Activated CD4-positive, alpha-beta T cell treated with anti-CD3 and anti-CD28 coated beads, Interleukin-2, amount 50 U/mL, for 4 hours (primary cell): ENCODE results near the gene SLN.

Experiments
- DNase-seq, 2 experiments: peaks; one replicate each; pipeline ENCODE4 v3.0.0-alpha.2; 2020

Gene SLN

DNA sequence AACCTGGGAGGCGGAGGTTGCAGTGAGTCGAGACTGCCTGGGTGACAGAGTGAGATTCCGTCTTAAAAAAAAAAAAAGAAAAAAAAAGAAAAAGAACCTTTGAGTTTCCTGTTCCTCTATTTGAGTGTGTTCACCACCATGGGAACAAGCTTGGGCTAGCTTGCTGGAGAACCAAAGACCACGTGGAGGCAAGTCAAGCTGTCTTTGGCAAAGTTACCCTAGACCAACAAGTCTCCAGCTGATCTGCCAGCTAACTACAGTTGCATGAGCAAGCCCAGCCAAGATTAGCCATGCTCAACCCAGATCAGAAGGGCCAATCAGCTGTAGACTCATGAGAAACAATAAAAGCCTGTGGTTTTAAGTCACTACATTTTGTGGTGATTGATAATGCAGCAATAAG, 29.7 kb downstream of the SLN start:
- DNase-seq: no peak

DNA sequence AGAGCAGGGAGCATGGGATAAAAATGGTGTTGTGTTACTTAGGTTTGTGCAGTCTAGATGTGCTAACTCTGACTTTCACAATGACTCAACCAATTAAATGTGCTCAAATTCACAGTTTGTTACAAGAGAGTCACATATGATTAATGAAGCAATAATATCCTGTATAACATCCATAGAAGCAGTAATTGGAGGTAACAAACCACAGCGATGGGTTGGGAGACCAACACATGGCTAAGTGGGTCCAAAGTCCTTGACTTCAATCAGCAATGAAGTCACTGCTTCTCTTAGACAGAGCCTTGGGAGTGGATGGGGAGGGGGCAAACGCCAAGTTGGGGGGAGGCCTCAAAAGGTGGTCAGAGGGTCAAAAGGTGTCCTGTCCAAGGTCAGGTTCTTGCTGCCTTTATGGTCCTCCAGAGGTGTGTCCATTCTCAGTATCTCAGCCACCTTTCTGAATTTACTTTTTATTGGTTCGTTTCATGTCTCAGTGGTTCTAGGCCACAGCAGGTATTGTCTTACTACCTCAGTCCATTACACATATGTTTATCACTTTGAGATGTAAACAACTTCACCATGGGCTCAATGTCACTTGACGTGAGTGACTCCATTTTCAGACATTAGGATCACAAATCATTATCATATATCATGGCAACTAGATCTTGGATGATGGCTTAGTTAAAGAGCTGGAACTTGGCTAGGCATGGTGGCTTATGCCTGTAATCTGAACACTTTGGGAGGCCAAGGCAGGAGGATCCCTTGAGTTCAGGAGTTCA, 32.4 kb downstream of the SLN start:
- no peak for DNase-seq

DNA sequence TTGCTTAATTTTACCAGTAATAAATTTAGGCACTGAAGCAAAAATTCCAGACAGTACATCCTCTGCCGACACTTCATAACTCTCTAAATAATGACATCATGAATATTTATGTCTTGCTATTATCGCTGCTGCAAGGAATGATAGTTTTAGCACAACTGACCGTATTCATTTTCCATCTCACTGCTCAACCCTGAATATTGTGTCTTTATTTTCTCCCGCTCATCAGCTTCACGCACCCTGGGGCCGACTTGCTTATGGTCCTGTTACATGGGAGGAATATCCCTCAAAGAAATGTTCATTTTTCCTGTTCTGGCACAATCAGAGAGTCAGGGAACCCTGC, 33.3 kb downstream of the SLN start:
- DNase-seq: no peak

DNA sequence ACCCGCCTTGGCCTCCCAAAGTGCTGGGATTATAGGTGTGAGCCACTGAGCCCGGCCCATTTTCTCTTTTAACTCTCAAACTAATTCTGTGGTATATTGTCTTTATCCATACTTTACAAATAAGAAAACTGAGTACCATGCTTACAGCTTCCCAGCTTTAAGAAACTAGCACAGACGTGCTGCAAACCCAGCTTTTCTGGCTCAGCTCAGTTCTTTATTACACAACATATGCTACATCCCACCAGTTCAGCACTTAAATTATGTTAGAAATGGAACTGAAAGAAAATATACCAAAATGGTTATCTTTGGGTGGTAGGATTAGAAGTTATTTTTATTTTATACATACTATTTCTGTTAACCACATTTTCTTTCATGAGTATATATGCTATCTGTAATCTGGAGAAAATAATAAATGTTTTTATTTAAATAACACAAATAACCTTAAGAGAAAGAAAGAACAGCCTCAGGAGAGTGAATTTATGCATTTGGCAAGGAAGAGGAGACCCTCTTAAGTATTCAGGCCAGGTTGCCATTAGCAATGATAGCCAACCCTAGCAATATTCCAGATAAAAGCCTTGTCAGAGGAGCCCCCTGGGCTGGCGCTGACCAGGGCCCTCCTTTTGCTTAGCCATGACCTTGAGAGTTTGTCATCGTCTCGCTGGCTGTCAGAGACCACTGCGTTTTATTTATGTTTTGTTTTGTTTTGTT, 33.8 kb downstream of the SLN start:
- no peak for DNase-seq

DNA sequence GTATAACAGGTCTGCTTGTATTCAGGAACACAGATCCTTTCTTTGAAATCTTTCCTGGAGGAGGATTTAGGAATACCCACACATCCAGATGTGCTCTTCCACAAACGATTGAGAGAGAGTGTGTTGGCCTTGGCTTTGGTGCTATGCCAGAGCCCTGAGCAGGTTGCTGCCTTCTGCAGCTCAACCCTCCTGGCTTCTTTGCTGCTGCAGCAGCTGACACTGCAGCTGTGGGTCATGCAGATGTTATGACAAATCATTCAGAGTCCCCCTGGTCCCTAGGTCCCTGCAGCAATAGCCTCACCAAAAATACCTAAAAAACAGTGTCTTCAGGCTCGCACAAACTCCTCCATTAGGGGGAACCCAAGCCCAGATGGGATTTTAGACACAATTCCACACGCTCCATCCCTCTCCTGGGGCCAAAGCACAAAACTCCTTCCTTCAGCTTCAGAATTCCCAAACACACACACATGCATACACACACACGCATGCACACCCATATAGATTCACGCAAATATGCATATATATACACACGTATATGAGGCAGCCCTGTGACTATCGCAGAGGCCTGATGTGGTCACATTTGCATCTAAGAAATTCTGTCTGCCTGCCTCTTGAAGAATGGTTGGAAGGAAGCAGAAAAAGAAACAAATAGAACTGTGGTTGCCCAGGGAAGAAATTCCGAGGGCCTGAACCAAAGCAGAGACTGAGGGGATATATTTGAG, 35.4 kb downstream of the SLN start:
- no peak for DNase-seq

DNA sequence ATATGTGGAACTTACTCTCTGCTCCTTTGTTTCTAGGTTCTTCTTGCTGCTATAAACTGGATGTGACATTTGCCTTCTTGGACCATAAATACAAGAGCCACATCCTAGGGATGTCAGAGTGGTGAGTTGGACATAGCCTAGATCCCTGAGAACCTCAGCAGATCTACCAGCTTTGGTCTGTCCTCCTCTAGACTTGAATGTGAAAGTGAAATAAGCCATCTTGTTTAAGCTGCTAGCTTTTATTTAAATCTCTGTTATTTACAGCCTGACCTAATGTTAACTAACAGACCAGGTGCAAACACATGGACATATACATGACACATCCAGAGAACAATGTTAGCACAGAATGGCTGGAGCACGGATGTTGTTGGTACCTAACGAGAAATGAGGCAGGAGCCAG, 36.0 kb downstream of the SLN start:
- no peak for DNase-seq

DNA sequence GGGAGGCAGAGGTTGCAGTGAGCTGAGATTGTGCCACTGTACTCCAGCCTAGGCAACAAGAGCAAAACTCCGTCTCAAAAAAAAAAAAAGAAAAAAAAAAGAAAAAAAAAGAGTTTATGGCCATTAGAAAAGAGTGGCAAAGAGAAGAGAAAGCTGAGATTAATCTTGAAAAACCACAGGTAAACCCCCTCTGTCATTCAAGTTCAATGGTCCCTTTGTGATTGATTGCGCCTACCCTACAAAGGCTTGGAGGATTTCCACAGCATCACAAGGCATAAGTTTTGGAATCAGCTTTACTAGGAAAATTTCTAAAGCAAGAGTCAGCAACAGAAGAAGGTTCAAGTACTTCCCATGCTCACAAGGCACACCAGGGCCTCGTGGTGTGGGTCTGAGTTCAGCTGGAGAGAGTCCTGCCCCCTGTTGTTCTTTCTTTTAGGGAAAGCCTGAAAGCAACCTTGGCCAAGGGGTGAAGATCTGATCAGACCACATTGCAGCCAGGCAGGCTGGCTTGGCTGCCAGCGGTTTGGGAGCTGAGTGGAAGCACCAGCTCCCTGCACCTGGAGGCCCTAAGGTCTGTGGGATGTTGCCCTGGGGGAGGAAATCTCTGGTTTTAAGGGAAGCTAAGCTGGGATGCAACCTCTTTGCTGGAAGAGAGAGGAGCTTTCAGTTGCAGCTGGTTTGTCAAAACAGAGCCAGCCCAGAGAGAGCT, 41.8 kb downstream of the SLN start:
- DNase-seq: no peak

DNA sequence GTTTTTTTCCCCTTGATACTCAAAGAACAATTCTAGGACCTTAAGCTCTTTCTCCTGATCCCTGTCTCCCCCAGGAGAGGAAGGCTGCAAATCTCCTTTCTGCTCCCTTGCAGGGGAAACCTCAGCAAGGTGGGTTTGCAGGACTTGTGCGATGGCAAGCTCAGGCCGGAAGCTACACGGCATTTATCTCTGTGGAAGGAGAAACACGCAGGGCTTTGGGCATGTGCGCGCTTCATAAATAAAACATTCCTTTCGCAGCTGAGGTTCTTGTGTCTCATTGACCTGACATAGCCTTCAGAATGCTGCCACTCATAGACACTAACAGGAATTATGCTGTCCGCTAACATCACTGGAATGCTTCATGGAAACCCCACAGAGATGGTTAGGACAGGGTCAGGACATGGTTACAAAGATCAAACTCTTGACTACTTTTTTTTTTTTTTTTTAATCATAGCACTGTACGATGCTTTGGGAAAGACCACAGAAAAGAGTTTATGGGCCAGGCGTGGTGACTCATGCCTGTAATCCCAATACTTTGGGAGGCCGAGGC, 42.6 kb downstream of the SLN start:
- no peak for DNase-seq

DNA sequence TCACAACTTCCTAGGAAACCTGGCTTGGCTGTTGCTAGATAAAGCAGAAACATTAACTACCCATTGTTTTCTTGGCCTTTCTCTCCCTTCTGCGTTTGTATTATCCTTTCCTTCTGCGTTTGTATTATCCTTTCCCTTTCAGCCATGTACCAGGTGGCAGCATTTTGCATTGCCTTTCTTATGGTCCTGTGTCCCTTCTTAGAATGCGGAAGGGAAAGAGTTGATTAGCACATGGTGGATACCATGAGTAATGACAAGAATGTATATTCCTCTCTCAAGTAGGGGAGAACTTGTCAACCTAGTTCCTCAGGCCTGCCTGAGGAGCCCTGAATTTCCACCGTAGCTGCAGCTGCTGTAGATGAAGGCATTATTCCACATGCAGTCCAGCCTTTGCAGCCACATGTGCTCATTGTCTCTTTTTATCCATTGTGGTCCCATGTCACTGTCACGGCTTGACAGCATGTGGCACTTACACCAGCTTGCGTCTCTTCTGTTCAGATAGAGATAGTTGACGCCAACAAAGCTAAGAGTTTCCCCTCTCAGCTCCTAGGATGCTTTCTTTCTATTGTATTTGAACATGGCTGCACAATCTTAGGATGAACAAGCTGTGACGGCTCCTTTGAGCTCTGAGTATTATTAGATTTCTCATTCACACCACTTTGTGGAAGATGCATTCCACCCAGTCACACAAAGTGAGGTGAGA, 44.8 kb downstream of the SLN start:
- no peak for DNase-seq

DNA sequence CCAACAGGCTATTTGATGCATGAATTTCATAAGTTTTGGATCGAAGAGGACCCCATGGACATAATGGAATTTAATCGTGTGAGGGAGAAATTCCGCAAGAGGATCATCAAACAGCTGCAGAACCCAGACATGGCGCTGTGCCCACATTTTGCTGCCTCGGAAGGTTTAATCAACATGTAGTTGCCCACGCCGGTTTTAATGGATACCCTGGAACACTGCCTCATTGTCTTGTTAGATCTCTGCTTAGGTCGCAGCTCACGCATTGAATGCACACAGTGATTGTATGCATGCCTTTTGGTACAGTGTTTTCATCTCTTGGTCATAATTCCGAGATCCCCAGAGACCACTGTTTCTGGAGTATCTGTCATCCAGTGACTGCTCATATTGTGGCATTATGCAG, 46.8 kb downstream of the SLN start:
- DNase-seq: no peak

DNA sequence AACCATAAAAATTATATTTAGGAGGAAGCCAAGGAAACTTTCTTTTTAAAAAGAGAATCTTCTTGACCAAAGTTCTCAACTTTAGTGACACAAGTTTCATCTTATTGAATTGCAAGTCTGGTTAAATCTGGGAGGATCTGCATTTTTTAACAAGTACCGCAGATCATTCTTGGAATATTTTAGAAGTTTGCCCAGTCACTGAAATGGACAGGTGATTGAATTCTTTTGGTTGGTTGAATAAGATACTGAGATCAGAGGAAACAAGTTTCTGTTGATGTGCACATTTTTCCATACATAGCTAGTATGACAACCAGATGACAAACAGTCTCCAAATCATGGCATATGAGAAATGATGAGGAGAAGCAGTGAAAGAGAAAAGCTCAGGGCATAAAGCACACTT, 50.2 kb downstream of the SLN start:
- DNase-seq: no peak

DNA sequence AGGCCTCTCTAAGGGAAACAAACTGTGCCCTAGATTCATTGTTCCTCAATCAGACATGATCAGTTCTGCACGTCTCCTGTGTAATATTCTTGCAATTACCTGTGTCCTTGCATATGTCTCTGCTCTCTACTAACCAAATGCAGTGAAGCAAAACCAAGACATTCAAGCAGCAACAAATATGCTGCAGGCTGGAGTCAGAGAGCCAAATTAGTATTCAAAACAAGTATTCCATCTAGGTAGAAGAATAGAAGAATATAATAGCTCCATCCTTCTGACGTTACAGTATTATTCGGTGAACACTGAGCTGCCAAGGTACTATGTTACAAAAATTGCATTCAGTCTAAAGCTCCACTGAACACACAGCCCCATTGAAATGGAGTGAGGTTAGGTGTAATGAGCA, 51.8 kb downstream of the SLN start:
- no peak for DNase-seq

DNA sequence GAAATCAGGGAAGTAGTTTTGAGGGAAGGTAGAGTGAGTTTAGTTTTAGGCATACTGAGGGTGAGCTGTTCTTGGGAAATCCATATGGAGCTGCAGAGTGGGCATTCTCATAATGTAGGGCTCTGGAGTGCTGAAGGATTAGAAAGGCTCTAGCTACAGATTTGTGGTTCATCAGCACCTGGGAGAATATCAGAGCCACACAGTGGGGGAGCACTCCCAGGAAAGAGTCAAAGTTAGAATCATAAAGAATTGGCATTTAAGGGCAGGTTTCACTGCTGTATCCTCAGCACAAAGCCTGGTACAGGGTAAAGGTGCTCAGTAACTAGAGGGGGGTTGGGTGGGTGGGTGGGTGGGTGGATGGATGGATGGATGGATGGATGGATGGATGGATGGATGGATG, 52.5 kb downstream of the SLN start:
- DNase-seq: no peak
